ENCODE measurements around the gene NPTXR. TPM values are rescaled to one million over a fixed set of nuclear protein-coding genes. Genes with fewer than 3 reads are reported as not detected.

Gene NPTXR
- total RNA-seq, 2 experiments from 2014 or later, result 0.08 TPM; not detected in 1

- no peaks in the 10 kb centered on the region for H3K9me2 ChIP-seq (ENCODE audit: insufficient read depth, low read length)
- CTCF ChIA-PET (ENCODE audit: unreplicated experiment), result no interaction called here
- no TSS peak for BruUV-seq (replicated peaks)
These were observed 59.0 kb downstream of the NPTXR start for GRCh38 chr22:38784856-38785255.

GRCh38 chr22:38784035-38784434 is 59.8 kb downstream of the NPTXR start:
- DNase-seq (ENCODE audit: low spot score), result no peak
- H2AFZ ChIP-seq (ENCODE audit: low read length), result no peak overlapping the region
- no peak overlapping the region for H3K4me3 ChIP-seq (ENCODE audit: low read depth, low read length, poor library complexity, severe bottlenecking)
- H3K9me3 ChIP-seq (ENCODE audit: low read length), result no peaks in the 10 kb centered on the region
- TF ChIP-seq CTCF (conservative IDR thresholded peaks at IDR 0.05; ENCODE audit: low read length), result no peak
- TF ChIP-seq EZH2phosphoT487 (IDR thresholded peaks at IDR 0.05; ENCODE audit: borderline replicate concordance, low read depth, low read length), result no peak
- BruUV-seq (replicated peaks), result no TSS peak
- ChIA-PET POLR2A (no interaction called here), CTCF (ENCODE audit: unreplicated experiment) (no interaction called here)
- no peak overlapping the region for H3K4me2 ChIP-seq (ENCODE audit: low read length)
- no peaks in the 10 kb centered on the region for H4K20me1 ChIP-seq (ENCODE audit: insufficient read depth, low read length)
- intact Hi-C loops (cut with micrococcal nuclease; ENCODE audit: unreplicated experiment), result no loop called here
- no peaks in the 10 kb centered on the region for H3K9me2 ChIP-seq (ENCODE audit: insufficient read depth, low read length)
- H3K4me1 ChIP-seq (ENCODE audit: insufficient read depth, low read length, poor library complexity, severe bottlenecking), result no peaks in the 10 kb centered on the region
- no peaks in the 10 kb centered on the region for H3K79me2 ChIP-seq (ENCODE audit: insufficient read depth, low read depth, low read length)
- H3K36me3 ChIP-seq (ENCODE audit: insufficient read depth, low read length), result no peaks in the 10 kb centered on the region
- no peak overlapping the region for H3K27ac ChIP-seq (ENCODE audit: low read depth, low read length, poor library complexity, severe bottlenecking)

More at GRCh38 chr22:38784856-38785255, 59.0 kb downstream of the NPTXR start:
- no peaks in the 10 kb centered on the region for H4K20me1 ChIP-seq (ENCODE audit: insufficient read depth, low read length)
- H3K9me3 ChIP-seq (ENCODE audit: low read length), result no peaks in the 10 kb centered on the region
- DNase-seq (ENCODE audit: low spot score), result no peak
- no peak overlapping the region for H3K4me2 ChIP-seq (ENCODE audit: low read length)
- no peak overlapping the region for H3K27ac ChIP-seq (ENCODE audit: low read depth, low read length, poor library complexity, severe bottlenecking)
- intact Hi-C loops (cut with micrococcal nuclease; ENCODE audit: unreplicated experiment), result no loop called here
- TF ChIP-seq CTCF (conservative IDR thresholded peaks at IDR 0.05; ENCODE audit: low read length), result no peak
- POLR2A ChIA-PET, result no interaction called here
- H3K36me3 ChIP-seq (ENCODE audit: insufficient read depth, low read length), result no peaks in the 10 kb centered on the region
- H3K79me2 ChIP-seq (ENCODE audit: insufficient read depth, low read depth, low read length), result no peaks in the 10 kb centered on the region
- H3K4me3 ChIP-seq (ENCODE audit: low read depth, low read length, poor library complexity, severe bottlenecking), result no peak overlapping the region
- no peaks in the 10 kb centered on the region for H3K4me1 ChIP-seq (ENCODE audit: insufficient read depth, low read length, poor library complexity, severe bottlenecking)
- H2AFZ ChIP-seq (ENCODE audit: low read length), result no peak overlapping the region

GRCh38 chr22:38783095-38783615 is 60.7 kb downstream of the NPTXR start:
- Histone ChIP-seq H3K36me3 (ENCODE audit: insufficient read depth, low read length) (no peaks in the 10 kb centered on the region), H3K9me3 (ENCODE audit: low read length) (no peaks in the 10 kb centered on the region), H4K20me1 (ENCODE audit: insufficient read depth, low read length) (no peaks in the 10 kb centered on the region), H2AFZ (ENCODE audit: low read length) (no peak overlapping the region), H3K9me2 (ENCODE audit: insufficient read depth, low read length) (no peaks in the 10 kb centered on the region), H3K79me2 (ENCODE audit: insufficient read depth, low read depth, low read length) (no peaks in the 10 kb centered on the region), H3K4me3 (ENCODE audit: low read depth, low read length, poor library complexity, severe bottlenecking) (no peak overlapping the region), H3K4me2 (ENCODE audit: low read length) (no peak overlapping the region), H3K4me1 (ENCODE audit: insufficient read depth, low read length, poor library complexity, severe bottlenecking) (no peaks in the 10 kb centered on the region), H3K27ac (ENCODE audit: low read depth, low read length, poor library complexity, severe bottlenecking) (no peak overlapping the region)
- POLR2A ChIA-PET, result no interaction called here
- no TSS peak for BruUV-seq (replicated peaks)
- TF ChIP-seq EZH2phosphoT487 (IDR thresholded peaks at IDR 0.05; ENCODE audit: borderline replicate concordance, low read depth, low read length), result no peak
- no peak for TF ChIP-seq CTCF (conservative IDR thresholded peaks at IDR 0.05; ENCODE audit: low read length)
- intact Hi-C loops (cut with micrococcal nuclease; ENCODE audit: unreplicated experiment), result no loop called here
- CTCF ChIA-PET (ENCODE audit: unreplicated experiment), result no interaction called here
- no peak for DNase-seq (ENCODE audit: low spot score)

Data from OCI-LY7 (cell line).